ENCODE results near the gene MSI1.

DNA sequence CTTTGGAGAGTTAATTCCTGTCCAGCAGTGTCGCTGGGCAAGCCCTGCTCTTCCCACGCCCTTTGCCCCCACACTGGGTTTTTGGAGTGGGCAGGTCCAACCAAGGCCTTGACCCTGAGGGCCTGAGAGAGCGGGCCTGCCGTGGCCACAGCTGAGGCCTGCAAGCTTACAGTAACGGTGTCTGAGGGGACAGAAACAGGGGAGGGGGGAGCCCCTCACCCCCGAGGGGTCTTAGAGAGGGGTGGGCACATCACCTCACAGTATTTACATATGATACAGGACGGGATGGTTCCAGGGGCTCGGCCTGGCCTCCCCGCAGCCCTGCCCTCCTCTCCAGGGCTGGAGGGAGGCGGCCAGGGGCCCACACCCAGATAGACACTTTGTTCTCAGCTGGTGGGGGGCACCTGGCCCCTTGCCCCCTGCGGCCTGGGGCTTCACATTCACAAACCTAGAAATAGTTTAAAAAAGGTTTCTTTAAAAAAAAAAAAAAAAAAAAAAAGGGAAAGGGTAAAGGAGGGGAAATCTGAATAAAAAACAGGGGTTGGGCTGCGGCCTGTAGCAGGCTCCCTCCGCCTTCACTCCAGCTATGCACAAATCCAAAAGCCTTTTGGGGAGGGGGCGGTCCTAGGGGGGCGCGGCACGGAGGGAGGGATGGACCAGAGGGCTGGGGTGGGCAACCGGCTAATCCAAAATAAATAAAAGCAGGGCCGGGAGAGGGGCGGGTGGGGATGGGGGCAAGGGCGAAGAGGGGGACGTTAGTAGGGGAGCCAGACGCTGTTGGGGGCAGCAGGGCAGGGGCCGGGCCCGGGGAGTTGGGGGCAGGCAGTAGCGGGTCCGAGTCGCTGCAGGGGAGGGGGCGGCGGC is 26.6 kb downstream of the MSI1 start:
- TF ChIP-seq, protein P1, sequence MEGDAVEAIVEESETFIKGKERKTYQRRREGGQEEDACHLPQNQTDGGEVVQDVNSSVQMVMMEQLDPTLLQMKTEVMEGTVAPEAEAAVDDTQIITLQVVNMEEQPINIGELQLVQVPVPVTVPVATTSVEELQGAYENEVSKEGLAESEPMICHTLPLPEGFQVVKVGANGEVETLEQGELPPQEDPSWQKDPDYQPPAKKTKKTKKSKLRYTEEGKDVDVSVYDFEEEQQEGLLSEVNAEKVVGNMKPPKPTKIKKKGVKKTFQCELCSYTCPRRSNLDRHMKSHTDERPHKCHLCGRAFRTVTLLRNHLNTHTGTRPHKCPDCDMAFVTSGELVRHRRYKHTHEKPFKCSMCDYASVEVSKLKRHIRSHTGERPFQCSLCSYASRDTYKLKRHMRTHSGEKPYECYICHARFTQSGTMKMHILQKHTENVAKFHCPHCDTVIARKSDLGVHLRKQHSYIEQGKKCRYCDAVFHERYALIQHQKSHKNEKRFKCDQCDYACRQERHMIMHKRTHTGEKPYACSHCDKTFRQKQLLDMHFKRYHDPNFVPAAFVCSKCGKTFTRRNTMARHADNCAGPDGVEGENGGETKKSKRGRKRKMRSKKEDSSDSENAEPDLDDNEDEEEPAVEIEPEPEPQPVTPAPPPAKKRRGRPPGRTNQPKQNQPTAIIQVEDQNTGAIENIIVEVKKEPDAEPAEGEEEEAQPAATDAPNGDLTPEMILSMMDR (IDR thresholded peaks at IDR 0.05) = no peak
- TF ChIP-seq POLR2A (IDR thresholded peaks at IDR 0.05) = no peak

All from right lobe of liver (tissue), 4 donors.